HG03108 (cell line): ENCODE data around the gene DNASE1.
"Not testable (repeated sequence)": the region's sequence is repeated elsewhere in the genome, so short reads cannot be mapped to it uniquely, and the experiment has no call there.

ENCODE experiments used
- ATAC-seq: cut with Tn5 transposase; IDR thresholded peaks from one replicate; pipeline ENCODE4 v1.9.1; 2021; ENCODE audit warnings: moderate library complexity; ENCODE audit not compliant: unreplicated experiment

DNASE1 gene

GRCh38 chr16:3654249-3654991 is at the start of gene DNASE1:
Gene DNASE1, plus strand, starts transcription at chr16:3654691. Its CDS starts 683 bp downstream, at chr16:3655374.
- no peak for ATAC-seq

GRCh38 chr16:3606441-3606840 is 48.0 kb upstream of the DNASE1 start:
- no peak for ATAC-seq

- no peak for ATAC-seq
Observed at GRCh38 chr16:3607161-3607560, 47.3 kb upstream of the DNASE1 start.

GRCh38 chr16:3607634-3608033 is 46.9 kb upstream of the DNASE1 start:
- ATAC-seq: no peak

GRCh38 chr16:3608069-3608468 is 46.4 kb upstream of the DNASE1 start:
- ATAC-seq: no peak

GRCh38 chr16:3608976-3609375 is 45.5 kb upstream of the DNASE1 start:
- not testable (repeated sequence) for ATAC-seq

- no peak for ATAC-seq
Observed at GRCh38 chr16:3609895-3610697, 44.4 kb upstream of the DNASE1 start.

- ATAC-seq: no peak
Observed at GRCh38 chr16:3610698-3611145, 43.8 kb upstream of the DNASE1 start.

- ATAC-seq: peak; percentile 78
Observed at GRCh38 chr16:3611146-3611975, 43.1 kb upstream of the DNASE1 start, which contains the start of gene SLX4. Gene SLX4, minus strand, starts transcription at chr16:3611606. Its CDS starts 2,642 bp downstream, at chr16:3608964.

- ATAC-seq: no peak
Observed at GRCh38 chr16:3612510-3613466, 41.7 kb upstream of the DNASE1 start.

GRCh38 chr16:3618769-3619141 is 35.7 kb upstream of the DNASE1 start:
- no peak for ATAC-seq

- no peak for ATAC-seq
Observed at GRCh38 chr16:3623642-3624041, 30.8 kb upstream of the DNASE1 start.

GRCh38 chr16:3625331-3625730 is 29.2 kb upstream of the DNASE1 start:
- ATAC-seq: no peak

- ATAC-seq: no peak
Observed at GRCh38 chr16:3625911-3626732, 28.4 kb upstream of the DNASE1 start.

- ATAC-seq: no peak
Observed at GRCh38 chr16:3637371-3637923, 17.0 kb upstream of the DNASE1 start.

GRCh38 chr16:3638916-3639644 is 15.4 kb upstream of the DNASE1 start:
- no peak for ATAC-seq

- no peak for ATAC-seq
Observed at GRCh38 chr16:3640207-3640606, 14.3 kb upstream of the DNASE1 start.
